ENCODE results near the gene RGL4.
"Not testable (repeated sequence)": the region's sequence is repeated elsewhere in the genome, so short reads cannot be mapped to it uniquely, and the experiment has no call there.

The RGL4 gene

GRCh38 chr22:23718371-23719165 is 27.8 kb downstream of the RGL4 start:
- peaks cover 15% of the 10 kb centered on the region for H3K36me3 ChIP-seq (ENCODE audit: control insufficient read depth, insufficient read depth, low read length)
- H3K4me1 ChIP-seq (ENCODE audit: control insufficient read depth, insufficient read depth, low read length), result 0 out of 2 replicates have a peak, but pooled peaks cover 3% of the 10 kb centered on the region
- no peak overlapping the region for H3K9ac ChIP-seq (ENCODE audit: low read depth, low read length)
- H3K4me3 ChIP-seq (ENCODE audit: low read depth, low read length), result no peak overlapping the region
- no peak overlapping the region for H3K27ac ChIP-seq (ENCODE audit: low read depth, low read length)
- H3K9me3 ChIP-seq (ENCODE audit: control insufficient read depth, insufficient read depth, low read length), result no peaks in the 10 kb centered on the region
- no peaks in the 10 kb centered on the region for H3K27me3 ChIP-seq (ENCODE audit: control insufficient read depth, insufficient read depth, low read length)

GRCh38 chr22:23720855-23721254 is 30.0 kb downstream of the RGL4 start:
- no peak overlapping the region for H3K27ac ChIP-seq (ENCODE audit: low read depth, low read length)
- 0 out of 2 replicates have a peak, but pooled peaks cover 3% of the 10 kb centered on the region for H3K4me1 ChIP-seq (ENCODE audit: control insufficient read depth, insufficient read depth, low read length)
- H3K4me3 ChIP-seq (ENCODE audit: low read depth, low read length), result no peak overlapping the region
- no peaks in the 10 kb centered on the region for H3K36me3 ChIP-seq (ENCODE audit: control insufficient read depth, insufficient read depth, low read length)
- H3K9me3 ChIP-seq (ENCODE audit: control insufficient read depth, insufficient read depth, low read length), result no peaks in the 10 kb centered on the region
- H3K9ac ChIP-seq (ENCODE audit: low read depth, low read length), result no peak overlapping the region
- H3K27me3 ChIP-seq (ENCODE audit: control insufficient read depth, insufficient read depth, low read length), result no peaks in the 10 kb centered on the region

- Histone ChIP-seq H3K4me3 (ENCODE audit: low read depth, low read length) (no peak overlapping the region), H3K27ac (ENCODE audit: low read depth, low read length) (no peak overlapping the region), H3K9me3 (ENCODE audit: control insufficient read depth, insufficient read depth, low read length) (no peaks in the 10 kb centered on the region), H3K4me1 (ENCODE audit: control insufficient read depth, insufficient read depth, low read length) (0 out of 2 replicates have a peak, but pooled peaks cover 3% of the 10 kb centered on the region), H3K27me3 (ENCODE audit: control insufficient read depth, insufficient read depth, low read length) (no peaks in the 10 kb centered on the region), H3K9ac (ENCODE audit: low read depth, low read length) (no peak overlapping the region), H3K36me3 (ENCODE audit: control insufficient read depth, insufficient read depth, low read length) (no peaks in the 10 kb centered on the region)
Observed at GRCh38 chr22:23722160-23722559, 31.3 kb downstream of the RGL4 start.

GRCh38 chr22:23722724-23723123 is 31.9 kb downstream of the RGL4 start:
- Histone ChIP-seq H3K4me3 (ENCODE audit: low read depth, low read length) (no peak overlapping the region), H3K27ac (ENCODE audit: low read depth, low read length) (no peak overlapping the region), H3K9me3 (ENCODE audit: control insufficient read depth, insufficient read depth, low read length) (no peaks in the 10 kb centered on the region), H3K9ac (ENCODE audit: low read depth, low read length) (no peak overlapping the region), H3K27me3 (ENCODE audit: control insufficient read depth, insufficient read depth, low read length) (no peaks in the 10 kb centered on the region), H3K36me3 (ENCODE audit: control insufficient read depth, insufficient read depth, low read length) (no peaks in the 10 kb centered on the region), H3K4me1 (ENCODE audit: control insufficient read depth, insufficient read depth, low read length) (no peaks in the 10 kb centered on the region)

GRCh38 chr22:23728108-23728507 is 37.3 kb downstream of the RGL4 start:
- H3K4me1 ChIP-seq (ENCODE audit: control insufficient read depth, insufficient read depth, low read length); H3K36me3 ChIP-seq (ENCODE audit: control insufficient read depth, insufficient read depth, low read length); H3K9me3 ChIP-seq (ENCODE audit: control insufficient read depth, insufficient read depth, low read length); H3K9ac ChIP-seq (ENCODE audit: low read depth, low read length); H3K4me3 ChIP-seq (ENCODE audit: low read depth, low read length); H3K27me3 ChIP-seq (ENCODE audit: control insufficient read depth, insufficient read depth, low read length); H3K27ac ChIP-seq (ENCODE audit: low read depth, low read length): not testable (repeated sequence)

- no peak overlapping the region for H3K9ac ChIP-seq (ENCODE audit: low read depth, low read length)
Observed at GRCh38 chr22:23737696-23738095, 46.9 kb downstream of the RGL4 start.

GRCh38 chr22:23742505-23743264 is 51.9 kb downstream of the RGL4 start:
- Histone ChIP-seq H3K27ac (ENCODE audit: low read depth, low read length) (no peak overlapping the region), H3K4me3 (ENCODE audit: low read depth, low read length) (no peak overlapping the region), H3K9me3 (ENCODE audit: control insufficient read depth, insufficient read depth, low read length) (no peaks in the 10 kb centered on the region), H3K9ac (ENCODE audit: low read depth, low read length) (no peak overlapping the region), H3K36me3 (ENCODE audit: control insufficient read depth, insufficient read depth, low read length) (peaks cover 28% of the 10 kb centered on the region), H3K4me1 (ENCODE audit: control insufficient read depth, insufficient read depth, low read length) (no peaks in the 10 kb centered on the region), H3K27me3 (ENCODE audit: control insufficient read depth, insufficient read depth, low read length) (no peaks in the 10 kb centered on the region)

More at GRCh38 chr22:23737696-23738095, 46.9 kb downstream of the RGL4 start:
- H3K36me3 ChIP-seq (ENCODE audit: control insufficient read depth, insufficient read depth, low read length), result peaks cover 4% of the 10 kb centered on the region; the same call in 1 of the 2 replicates
- no peak overlapping the region for H3K27ac ChIP-seq (ENCODE audit: low read depth, low read length)
- H3K9me3 ChIP-seq (ENCODE audit: control insufficient read depth, insufficient read depth, low read length), result no peaks in the 10 kb centered on the region
- H3K4me3 ChIP-seq (ENCODE audit: low read depth, low read length), result no peak overlapping the region
- H3K27me3 ChIP-seq (ENCODE audit: control insufficient read depth, insufficient read depth, low read length), result no peaks in the 10 kb centered on the region
- no peaks in the 10 kb centered on the region for H3K4me1 ChIP-seq (ENCODE audit: control insufficient read depth, insufficient read depth, low read length)

- Histone ChIP-seq H3K9ac (ENCODE audit: low read depth, low read length) (no peak overlapping the region), H3K36me3 (ENCODE audit: control insufficient read depth, insufficient read depth, low read length) (peaks cover 28% of the 10 kb centered on the region), H3K9me3 (ENCODE audit: control insufficient read depth, insufficient read depth, low read length) (no peaks in the 10 kb centered on the region), H3K4me3 (ENCODE audit: low read depth, low read length) (no peak overlapping the region), H3K27ac (ENCODE audit: low read depth, low read length) (no peak overlapping the region), H3K4me1 (ENCODE audit: control insufficient read depth, insufficient read depth, low read length) (no peaks in the 10 kb centered on the region), H3K27me3 (ENCODE audit: control insufficient read depth, insufficient read depth, low read length) (no peaks in the 10 kb centered on the region)
Observed at GRCh38 chr22:23743303-23743705, 52.5 kb downstream of the RGL4 start.

GRCh38 chr22:23744001-23744400 is 53.2 kb downstream of the RGL4 start:
- Histone ChIP-seq H3K4me1 (ENCODE audit: control insufficient read depth, insufficient read depth, low read length) (no peaks in the 10 kb centered on the region), H3K9me3 (ENCODE audit: control insufficient read depth, insufficient read depth, low read length) (no peaks in the 10 kb centered on the region), H3K27me3 (ENCODE audit: control insufficient read depth, insufficient read depth, low read length) (no peaks in the 10 kb centered on the region), H3K27ac (ENCODE audit: low read depth, low read length) (no peak overlapping the region), H3K4me3 (ENCODE audit: low read depth, low read length) (no peak overlapping the region), H3K36me3 (ENCODE audit: control insufficient read depth, insufficient read depth, low read length) (peaks cover 28% of the 10 kb centered on the region), H3K9ac (ENCODE audit: low read depth, low read length) (no peak overlapping the region)

GRCh38 chr22:23744485-23744884 is 53.7 kb downstream of the RGL4 start:
- no peak overlapping the region for H3K27ac ChIP-seq (ENCODE audit: low read depth, low read length)
- no peaks in the 10 kb centered on the region for H3K9me3 ChIP-seq (ENCODE audit: control insufficient read depth, insufficient read depth, low read length)
- no peak overlapping the region for H3K9ac ChIP-seq (ENCODE audit: low read depth, low read length)
- H3K36me3 ChIP-seq (ENCODE audit: control insufficient read depth, insufficient read depth, low read length), result peaks cover 28% of the 10 kb centered on the region
- no peaks in the 10 kb centered on the region for H3K27me3 ChIP-seq (ENCODE audit: control insufficient read depth, insufficient read depth, low read length)
- H3K4me1 ChIP-seq (ENCODE audit: control insufficient read depth, insufficient read depth, low read length), result peaks cover under 1% of the 10 kb centered on the region; the same call in 1 of the 2 replicates
- H3K4me3 ChIP-seq (ENCODE audit: low read depth, low read length), result no peak overlapping the region

GRCh38 chr22:23745791-23746190 is 55.0 kb downstream of the RGL4 start:
- no peaks in the 10 kb centered on the region for H3K9me3 ChIP-seq (ENCODE audit: control insufficient read depth, insufficient read depth, low read length)
- H3K27ac ChIP-seq (ENCODE audit: low read depth, low read length), result no peak overlapping the region
- peaks cover 28% of the 10 kb centered on the region for H3K36me3 ChIP-seq (ENCODE audit: control insufficient read depth, insufficient read depth, low read length)
- no peaks in the 10 kb centered on the region for H3K27me3 ChIP-seq (ENCODE audit: control insufficient read depth, insufficient read depth, low read length)
- peaks cover 4% of the 10 kb centered on the region; the same call in 1 of the 2 replicates for H3K4me1 ChIP-seq (ENCODE audit: control insufficient read depth, insufficient read depth, low read length)
- H3K9ac ChIP-seq (ENCODE audit: low read depth, low read length), result no peak overlapping the region
- H3K4me3 ChIP-seq (ENCODE audit: low read depth, low read length), result no peak overlapping the region
